ENCODE measurements around the gene RIPK4. TPM values are rescaled to one million over a fixed set of nuclear protein-coding genes. Genes with fewer than 3 reads are reported as not detected.

The RIPK4 gene
- total and polyA plus RNA-seq, 2 donors from 2014 or later = 11.6 to 32.6 TPM

DNA sequence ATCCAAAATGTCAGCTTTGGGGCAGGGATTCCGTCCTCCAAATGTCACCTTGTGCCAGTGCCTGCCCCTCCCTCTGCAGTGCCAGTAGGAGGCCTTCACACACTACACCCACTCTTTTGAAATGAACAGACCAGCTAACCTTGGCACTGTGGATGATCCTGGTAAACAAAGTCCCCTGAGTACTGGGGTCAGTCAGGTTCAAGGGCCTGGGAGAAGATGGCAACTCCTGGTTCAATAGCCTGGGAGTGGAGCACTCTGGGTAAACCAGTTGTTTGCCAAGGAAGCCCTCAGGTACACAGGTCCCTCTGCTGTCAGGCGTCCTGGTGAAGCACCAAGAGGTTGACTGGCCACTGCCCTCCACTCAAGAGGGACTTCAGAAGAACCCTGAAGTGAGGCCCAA is 30.4 kb downstream of the RIPK4 start:
- TF ChIP-seq, protein P1, sequence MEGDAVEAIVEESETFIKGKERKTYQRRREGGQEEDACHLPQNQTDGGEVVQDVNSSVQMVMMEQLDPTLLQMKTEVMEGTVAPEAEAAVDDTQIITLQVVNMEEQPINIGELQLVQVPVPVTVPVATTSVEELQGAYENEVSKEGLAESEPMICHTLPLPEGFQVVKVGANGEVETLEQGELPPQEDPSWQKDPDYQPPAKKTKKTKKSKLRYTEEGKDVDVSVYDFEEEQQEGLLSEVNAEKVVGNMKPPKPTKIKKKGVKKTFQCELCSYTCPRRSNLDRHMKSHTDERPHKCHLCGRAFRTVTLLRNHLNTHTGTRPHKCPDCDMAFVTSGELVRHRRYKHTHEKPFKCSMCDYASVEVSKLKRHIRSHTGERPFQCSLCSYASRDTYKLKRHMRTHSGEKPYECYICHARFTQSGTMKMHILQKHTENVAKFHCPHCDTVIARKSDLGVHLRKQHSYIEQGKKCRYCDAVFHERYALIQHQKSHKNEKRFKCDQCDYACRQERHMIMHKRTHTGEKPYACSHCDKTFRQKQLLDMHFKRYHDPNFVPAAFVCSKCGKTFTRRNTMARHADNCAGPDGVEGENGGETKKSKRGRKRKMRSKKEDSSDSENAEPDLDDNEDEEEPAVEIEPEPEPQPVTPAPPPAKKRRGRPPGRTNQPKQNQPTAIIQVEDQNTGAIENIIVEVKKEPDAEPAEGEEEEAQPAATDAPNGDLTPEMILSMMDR (IDR thresholded peaks at IDR 0.05; ENCODE audit: borderline replicate concordance, extremely low read depth, insufficient read depth) = no peak
- Histone ChIP-seq H3K4me3 (ENCODE audit: low read length in 3 of 3) (no peak overlapping the region), H3K9me3 (ENCODE audit: control insufficient read depth in 2 of 3, insufficient read depth in 1 of 3, low read length in 3 of 3) (peaks cover 0 to 22% (median 0%) of the 10 kb centered on the region in 3 donors), H3K27ac (ENCODE audit: low read depth in 2 of 2, low read length in 2 of 2) (no peak overlapping the region), H3K27me3 (ENCODE audit: control insufficient read depth, insufficient read depth, low read length) (no peaks in the 10 kb centered on the region), H3K4me1 (ENCODE audit: control insufficient read depth in 2 of 3, insufficient read depth in 2 of 3, low read depth in 1 of 3, low read length in 3 of 3) (no peaks in the 10 kb centered on the region), H3K36me3 (ENCODE audit: control insufficient read depth in 2 of 3, insufficient read depth in 3 of 3, low read length in 3 of 3) (peaks cover 0 to 31% (median 3%) of the 10 kb centered on the region in 3 donors), H3K9ac (ENCODE audit: low read length in 3 of 3) (no peak overlapping the region)
- peak in 1 of 5 donors; percentile 46 for DNase-seq
- no peak for FAIRE-seq
- intact Hi-C loops (cut with DNase I) = no loop called here

DNA sequence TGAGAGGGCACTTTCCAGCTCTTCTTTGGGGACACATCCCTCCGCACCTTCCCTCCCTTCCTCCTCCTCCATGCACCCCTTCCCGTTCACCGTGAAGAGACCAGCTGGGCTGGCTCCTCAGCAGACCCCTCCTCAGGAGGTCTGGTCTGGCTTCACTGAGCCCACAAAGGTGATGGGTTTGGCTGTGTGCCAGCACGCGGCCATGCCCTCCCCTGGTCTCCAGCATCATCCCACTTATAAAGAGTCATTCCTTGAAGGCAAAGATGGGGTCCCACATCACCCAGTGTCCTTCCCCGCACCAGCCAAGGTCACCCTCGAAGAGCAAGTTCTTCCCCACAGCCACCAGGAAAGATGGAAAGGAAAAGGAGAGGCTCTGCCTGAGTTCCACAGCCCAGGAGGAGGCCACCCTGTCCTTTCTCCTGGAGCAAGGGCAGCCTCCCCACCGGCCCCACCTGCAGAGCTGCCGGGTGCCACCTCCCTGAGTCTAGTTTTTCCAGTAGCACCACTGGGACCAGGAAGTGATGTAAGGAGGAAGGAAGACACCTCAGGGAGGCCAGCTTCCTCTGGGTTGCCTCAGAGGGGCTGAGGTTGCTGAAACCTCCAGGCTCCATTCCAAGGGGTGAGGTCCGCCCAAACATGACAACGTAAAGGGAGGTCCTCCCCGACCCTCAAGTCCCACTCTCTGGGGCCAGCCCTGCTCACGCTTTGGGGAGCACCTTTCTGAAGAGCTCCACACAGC is 32.7 kb downstream of the RIPK4 start:
- Histone ChIP-seq H3K36me3 (ENCODE audit: control insufficient read depth in 2 of 3, insufficient read depth in 3 of 3, low read length in 3 of 3) (peaks cover 0 to 13% (median 0%) of the 10 kb centered on the region in 3 donors), H3K4me1 (ENCODE audit: control insufficient read depth in 2 of 3, insufficient read depth in 2 of 3, low read depth in 1 of 3, low read length in 3 of 3) (peaks cover 0 to 10% (median 5%) of the 10 kb centered on the region in 3 donors), H3K27me3 (ENCODE audit: control insufficient read depth, insufficient read depth, low read length) (no peaks in the 10 kb centered on the region), H3K27ac (ENCODE audit: low read depth in 2 of 2, low read length in 2 of 2) (no peak overlapping the region), H3K9me3 (ENCODE audit: control insufficient read depth in 2 of 3, insufficient read depth in 1 of 3, low read length in 3 of 3) (peaks cover 0 to 22% (median 0%) of the 10 kb centered on the region in 3 donors), H3K4me3 (ENCODE audit: low read length in 3 of 3) (no peak overlapping the region), H3K9ac (ENCODE audit: low read length in 3 of 3) (no peak overlapping the region)
- TF ChIP-seq, protein P1 (IDR thresholded peaks at IDR 0.05; ENCODE audit: borderline replicate concordance, extremely low read depth, insufficient read depth) = no peak
- FAIRE-seq (no peak), DNase-seq (peak in 1 of 5 donors; percentile 50)
- intact Hi-C loops (cut with DNase I) = no loop called here

DNA sequence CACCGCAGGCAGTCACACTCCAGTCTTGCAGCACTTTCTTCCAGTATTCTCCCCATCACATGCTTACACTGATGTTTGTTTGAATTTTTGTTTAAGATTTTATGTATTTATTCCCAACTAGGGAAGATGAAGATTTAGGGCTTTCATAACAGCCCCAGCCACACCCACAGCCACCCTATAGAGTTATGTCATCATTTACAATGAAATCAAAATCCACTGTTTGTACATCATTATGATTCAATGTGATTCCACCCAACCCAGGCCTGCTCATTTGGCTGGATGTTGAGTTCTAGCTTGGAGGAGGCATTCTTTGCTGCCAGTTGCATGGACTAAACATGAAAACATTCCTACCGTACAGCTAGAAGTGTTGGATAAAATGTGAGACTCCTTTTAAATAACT is 35.8 kb downstream of the RIPK4 start:
- TF ChIP-seq, protein P1 (IDR thresholded peaks at IDR 0.05; ENCODE audit: borderline replicate concordance, extremely low read depth, insufficient read depth) = no peak
- intact Hi-C loops (cut with DNase I) = no loop called here
- Histone ChIP-seq H3K27ac (ENCODE audit: low read depth in 2 of 2, low read length in 2 of 2) (no peak overlapping the region), H3K4me1 (ENCODE audit: control insufficient read depth in 2 of 3, insufficient read depth in 2 of 3, low read depth in 1 of 3, low read length in 3 of 3) (peaks cover 0 to 20% (median 5%) of the 10 kb centered on the region in 3 donors), H3K36me3 (ENCODE audit: control insufficient read depth in 2 of 3, insufficient read depth in 3 of 3, low read length in 3 of 3) (no peaks in the 10 kb centered on the region), H3K4me3 (ENCODE audit: low read length in 3 of 3) (no peak overlapping the region), H3K9ac (ENCODE audit: low read length in 3 of 3) (no peak overlapping the region), H3K9me3 (ENCODE audit: control insufficient read depth in 2 of 3, insufficient read depth in 1 of 3, low read length in 3 of 3) (peaks cover 0 to 9% (median 0%) of the 10 kb centered on the region in 3 donors), H3K27me3 (ENCODE audit: control insufficient read depth, insufficient read depth, low read length) (no peaks in the 10 kb centered on the region)
- DNase-seq (no peak), FAIRE-seq (no peak)
